HG02970 (cell line): ENCODE measurements around the gene FAM20B.
A peak's percentile ranks its signal among the peaks of the same experiment; 100 is the strongest.
"Not testable (repeated sequence)": the region's sequence is repeated elsewhere in the genome, so short reads cannot be mapped to it uniquely, and the experiment has no call there.

Source experiments
- ATAC-seq: cut with Tn5 transposase; IDR thresholded peaks from one replicate; pipeline ENCODE4 v1.9.1; 2021; ENCODE audit warnings: mild to moderate bottlenecking, moderate library complexity, moderate number of reproducible peaks; ENCODE audit not compliant: unreplicated experiment, low FRiP score

The FAM20B gene

DNA sequence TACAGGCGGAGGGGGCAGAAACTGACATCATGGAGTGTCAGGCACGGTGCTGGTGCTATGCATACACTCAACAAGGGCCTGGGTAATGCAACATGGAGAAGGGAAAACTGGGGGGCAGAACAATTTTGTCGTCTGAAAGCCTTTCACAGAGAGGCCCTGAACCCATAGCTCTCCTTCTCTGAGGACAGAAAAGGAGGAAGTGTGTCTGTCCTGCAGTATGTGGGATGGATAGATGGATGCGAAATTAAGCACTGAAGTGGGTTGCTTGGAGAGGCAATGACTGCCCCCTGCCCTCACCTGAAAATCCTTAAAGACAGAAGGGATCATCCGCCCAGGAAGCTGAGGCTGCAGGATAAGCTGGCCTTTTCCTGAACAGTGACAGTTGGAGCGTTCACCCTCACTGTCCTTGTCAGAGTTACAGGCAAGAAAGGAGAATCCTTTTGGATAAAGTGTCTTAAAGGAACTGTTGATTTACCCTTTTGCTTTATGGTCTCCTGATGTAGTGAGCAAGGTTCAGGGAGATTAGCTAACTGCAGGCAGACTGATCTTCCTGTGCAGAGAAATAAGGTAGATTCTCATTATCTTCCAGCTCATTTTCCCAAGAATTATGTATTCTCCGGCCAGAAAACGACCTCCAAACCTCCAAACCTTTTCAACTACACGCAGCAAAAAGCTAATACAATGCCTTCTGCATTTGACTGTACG lies 1.6 kb upstream of the FAM20B start:
- no peak for ATAC-seq

DNA sequence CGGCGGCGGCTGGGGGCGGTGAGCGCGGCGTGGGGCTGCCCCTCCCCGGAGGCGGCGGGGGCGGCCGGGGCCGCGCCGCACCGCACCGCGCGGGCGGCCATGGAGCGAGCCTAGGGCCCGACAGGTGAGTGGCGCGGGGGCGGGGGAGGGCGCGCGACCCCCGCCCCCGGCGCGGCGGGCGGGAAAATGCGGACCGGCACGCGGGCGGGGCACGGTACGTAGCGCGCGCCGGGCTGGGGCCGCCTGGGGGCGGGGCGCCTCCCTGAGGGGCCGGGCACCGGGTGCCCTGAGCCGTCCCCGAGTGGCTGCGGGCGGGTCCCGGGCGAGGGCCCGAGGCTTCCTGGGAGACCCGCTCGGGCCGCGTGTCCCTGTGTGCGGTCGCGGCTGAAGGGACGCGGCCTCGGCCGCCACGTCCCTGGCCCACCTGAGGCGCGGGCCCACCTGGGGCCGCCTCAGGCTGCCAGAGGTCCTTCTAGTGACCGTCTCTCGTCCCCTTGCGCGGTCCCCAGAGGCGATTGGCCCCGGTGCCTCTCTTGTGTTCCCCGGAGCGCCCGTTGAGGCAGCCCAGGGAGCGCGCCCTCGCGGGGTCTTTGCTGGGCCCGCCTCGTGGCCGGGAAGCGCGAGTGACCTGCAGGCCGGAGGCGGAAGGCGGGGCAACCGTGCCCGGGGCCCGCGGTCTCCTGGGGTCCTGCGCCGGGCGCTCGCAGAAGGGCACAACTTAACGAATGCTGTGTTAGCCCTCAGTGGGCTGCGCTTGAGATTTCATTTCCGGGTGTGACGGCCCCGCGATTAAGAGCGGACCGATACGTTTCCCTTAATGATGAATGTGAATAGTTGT lies 500 bp downstream of the FAM20B start:
- peak; percentile 68 for ATAC-seq

DNA sequence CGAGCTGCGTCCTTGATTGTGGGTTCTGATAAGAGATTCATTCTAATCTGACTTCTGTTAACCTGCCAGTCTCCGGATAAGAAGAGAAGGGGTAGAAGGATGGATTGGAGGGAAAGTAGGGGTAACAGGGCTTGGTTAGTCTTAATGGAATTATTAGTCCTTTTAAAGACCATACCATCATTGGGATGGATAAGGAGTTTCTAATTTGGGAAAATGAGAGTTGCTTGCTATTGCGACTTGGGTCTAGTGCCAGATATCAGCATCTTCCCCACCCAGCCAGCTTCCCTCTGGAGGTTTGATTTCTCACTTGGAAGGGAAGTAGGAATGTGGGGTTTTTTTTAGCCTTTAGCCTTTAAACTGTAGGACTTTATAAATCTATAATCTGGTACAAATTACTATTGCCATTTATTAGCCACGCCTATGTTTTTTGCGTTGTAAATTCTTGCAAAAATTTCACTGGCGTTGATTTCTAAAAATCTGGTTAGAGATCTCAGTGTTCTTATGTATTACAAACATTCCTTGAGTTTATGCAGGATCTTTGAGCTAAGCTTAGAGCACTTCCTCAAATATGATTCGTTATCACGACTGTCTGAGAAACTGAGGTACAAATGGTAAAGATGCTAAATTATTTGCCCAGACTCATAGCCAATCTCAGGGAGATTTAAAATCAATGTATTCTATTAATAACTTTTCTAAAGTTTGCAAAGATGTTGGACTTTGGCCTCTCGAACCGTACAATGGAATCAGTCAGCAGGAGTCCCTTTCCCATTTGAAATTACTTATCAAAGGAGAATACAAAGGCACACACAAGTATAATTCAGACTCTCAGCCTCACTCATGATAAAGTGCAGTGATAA lies 1.3 kb downstream of the FAM20B start:
- no peak for ATAC-seq

DNA sequence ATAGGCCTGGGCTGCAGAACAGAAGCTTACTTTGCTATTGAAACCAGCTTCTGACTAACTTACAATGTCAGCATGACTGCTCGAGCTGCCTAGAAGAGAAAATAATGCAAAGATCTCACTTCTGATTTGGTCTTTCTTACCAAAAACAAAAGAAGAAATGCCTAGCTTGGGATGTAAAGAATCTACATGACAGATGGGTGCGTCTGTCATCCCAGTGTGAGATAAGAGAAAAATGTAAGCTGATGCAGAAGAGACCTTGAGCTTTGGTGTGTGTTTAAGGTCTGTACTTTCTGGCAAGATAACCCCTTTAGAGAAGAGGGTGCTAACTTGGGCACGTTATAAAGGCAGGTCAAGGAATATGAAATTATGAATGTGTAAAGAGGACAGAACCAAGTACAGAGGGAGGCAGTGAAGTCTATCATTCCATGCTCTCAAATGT lies 3.6 kb downstream of the FAM20B start:
- ATAC-seq: no peak

DNA sequence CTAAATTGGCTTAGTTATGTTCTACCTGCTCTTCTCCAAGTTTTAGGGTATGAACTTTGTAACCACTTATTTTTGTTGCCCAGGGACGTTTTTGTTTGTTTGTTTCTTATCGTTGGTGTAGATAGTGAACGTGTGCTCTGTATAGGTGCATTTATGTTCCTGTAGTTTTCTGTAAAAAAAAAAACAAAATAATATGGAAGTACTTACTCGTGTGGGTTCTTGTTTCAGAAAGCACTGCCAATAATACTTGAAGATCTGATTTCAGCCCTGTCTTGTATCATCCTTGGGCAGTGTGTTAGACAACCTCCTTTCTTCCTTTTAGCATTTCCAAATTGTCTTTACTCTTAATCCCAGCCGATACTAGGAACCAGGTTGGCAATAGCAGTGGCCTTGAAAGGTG lies 4.4 kb downstream of the FAM20B start:
- no peak for ATAC-seq

DNA sequence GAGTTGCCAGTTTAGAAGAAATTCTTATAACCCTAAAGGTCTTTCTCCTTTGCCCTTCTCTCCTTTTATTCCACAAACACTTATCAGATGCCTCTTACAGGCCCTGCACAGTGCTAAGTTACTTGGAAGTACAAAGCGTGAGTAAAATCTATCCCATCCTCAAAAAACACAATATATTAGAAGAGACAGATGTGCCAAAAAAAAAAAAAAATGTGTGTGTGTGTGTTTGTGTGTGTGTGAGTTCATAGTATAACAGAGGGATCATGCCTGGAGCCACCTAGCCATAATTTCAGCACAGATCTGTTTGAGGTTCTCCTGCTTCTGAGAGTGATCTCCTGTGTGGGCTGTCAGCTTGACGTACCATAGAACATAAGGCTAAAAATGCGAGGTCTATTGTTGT lies 5.0 kb downstream of the FAM20B start:
- ATAC-seq: no peak

DNA sequence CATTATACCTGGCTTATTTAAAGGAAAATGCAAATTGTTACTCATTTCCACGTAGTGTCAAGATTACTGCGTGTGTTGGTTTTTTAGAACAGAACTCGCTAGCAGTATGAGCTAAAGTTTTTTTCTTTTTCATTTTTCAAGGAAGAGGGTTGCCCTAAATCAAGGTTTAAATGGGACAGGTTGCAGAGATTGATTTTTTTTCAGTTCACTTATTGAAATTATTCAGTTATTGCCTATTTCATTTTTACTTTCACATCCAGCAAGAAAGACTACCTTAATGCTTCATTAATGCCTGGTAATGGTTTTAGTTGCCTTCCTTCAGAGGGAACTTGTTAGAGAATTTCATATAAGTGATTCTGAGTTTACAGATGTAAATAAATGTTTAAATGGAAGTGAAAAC lies 5.6 kb downstream of the FAM20B start:
- ATAC-seq: no peak

DNA sequence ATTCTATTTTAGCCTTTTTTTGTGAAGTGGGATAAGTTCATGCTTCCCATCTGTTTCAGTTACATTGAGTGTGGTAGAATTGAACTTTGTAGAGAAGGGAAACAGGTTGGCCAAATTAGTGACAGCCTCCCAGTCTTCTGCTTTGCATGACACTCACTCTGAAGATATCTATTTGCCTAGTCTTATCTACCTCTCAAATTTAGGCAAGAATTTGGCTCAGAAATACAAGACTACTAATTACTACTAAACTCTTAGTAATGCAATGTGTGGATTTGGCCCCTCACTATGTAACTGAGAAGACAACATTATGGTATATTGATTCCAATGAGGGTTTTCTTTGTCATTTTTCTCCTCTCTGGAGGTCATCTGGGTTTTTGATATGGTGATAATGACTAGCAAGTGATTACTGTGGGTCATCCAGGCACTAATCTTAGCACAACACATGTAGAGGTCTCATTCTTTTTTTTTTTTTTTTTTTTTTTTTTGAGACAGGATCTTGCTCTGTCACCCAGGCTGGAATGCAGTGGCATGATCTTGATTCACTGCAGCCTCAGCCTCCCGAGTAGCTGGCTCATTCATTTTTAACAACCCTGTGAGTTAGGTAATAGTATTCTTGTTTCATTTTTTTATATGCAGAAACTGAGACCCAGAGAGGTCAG lies 6.3 kb downstream of the FAM20B start:
- ATAC-seq: no peak

DNA sequence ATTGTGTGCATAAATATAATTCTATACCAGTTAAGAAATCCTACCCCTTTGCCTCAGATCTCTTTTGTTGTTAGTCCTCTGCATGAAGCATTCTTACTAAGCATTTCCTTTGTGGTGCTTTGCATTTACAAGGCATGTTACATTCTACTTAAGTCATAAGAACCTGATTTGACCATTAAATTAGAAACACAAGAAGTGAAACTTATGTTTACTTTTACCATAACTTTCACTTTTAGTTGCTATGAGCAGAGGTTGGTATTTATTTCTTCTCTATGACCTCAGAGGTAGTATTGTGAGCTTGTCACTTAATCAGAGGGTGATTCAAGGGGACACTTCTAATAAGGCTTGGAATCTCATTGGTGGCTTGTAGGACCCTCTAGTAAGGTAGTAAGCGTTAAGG lies 9.0 kb downstream of the FAM20B start:
- ATAC-seq: peak; percentile 79

DNA sequence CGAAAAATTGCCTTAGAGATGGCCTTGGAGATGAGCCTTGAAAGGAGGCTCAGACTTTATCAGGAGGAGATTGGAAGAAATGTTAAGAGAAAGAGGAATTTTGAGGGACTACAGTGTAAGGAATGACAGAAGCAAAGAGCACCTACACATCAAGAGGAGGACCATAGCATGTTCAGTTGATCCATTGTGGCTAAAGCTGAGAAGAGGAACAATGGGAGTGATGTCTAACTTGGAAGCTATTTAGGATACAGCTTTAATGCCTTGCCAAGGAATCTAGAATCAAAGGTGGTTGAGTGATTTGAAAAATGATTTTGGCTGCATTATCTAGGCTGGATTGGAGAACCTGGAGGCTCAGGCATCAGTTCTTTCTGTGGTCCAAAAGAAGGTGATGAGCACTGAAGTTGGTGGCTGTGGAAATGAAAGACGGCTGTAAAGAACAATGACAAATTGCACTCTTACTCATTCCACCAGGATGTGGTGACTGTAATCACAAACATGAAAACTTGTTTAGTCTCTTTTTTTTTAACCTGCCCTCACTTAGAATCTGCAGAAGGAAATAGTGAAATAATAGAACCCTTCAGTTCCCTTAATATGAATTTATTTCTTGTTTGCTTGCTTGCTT lies 11.3 kb downstream of the FAM20B start:
- ATAC-seq: no peak

DNA sequence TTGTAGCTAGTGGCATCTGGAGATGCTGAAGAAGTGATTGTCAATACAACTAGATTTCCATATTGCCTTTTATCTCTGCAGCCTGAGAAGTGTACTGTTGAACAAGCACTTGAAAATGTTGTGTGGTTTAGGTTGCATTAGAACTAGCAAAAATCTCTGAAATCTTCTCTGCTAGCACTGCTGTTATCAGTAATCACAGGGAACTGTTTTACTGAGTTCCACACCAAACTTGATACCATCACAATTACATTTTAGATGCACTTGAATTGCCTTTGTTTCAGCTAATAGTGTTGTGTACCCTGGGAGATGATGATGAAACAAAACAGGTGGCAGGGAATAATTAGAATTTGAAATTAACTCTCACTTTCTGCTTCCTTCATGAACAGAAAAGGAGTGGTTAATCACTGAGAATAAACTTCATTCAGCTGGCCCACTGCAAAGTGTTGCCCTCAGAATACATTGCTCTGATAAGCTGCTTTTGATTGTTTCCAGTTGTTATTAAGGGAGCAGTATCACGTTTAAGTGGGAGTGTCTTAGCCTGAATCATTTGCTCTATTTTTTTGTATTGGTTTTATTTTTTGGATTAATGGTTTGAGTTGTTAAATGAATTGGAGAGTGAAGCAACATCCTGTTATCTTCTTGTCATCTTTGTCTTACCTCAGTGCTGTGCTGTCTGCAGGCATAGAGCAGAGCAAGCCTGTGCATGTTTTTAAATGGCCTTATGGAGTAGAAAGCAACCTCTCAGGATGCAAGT lies 13.0 kb downstream of the FAM20B start:
- ATAC-seq: no peak

DNA sequence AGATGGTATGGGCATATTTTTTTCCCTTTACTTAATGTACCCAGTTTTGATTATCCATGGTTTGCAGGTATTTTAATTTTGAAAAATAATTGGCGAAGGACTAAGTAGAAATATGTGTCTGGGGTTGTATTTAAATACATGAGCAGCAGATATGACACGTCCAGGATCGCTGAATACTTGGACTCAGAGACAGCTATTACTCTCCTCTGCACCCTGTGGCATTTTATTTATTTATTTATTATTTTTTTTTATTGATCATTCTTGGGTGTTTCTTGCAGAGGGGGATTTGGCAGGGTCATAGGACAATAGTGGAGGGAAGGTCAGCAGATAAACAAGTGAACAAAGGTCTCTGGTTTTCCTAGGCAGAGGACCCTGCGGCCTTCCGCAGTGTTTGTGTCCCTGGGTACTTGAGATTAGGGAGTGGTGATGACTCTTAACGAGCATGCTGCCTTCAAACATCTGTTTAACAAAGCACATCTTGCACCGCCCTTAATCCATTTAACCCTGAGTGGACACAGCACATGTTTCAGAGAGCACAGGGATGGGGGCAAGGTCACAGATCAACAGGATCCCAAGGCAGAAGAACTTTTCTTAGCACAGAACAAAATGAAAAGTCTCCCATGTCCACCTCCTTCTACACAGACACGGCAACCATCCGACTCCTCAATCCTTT lies 13.9 kb downstream of the FAM20B start:
- ATAC-seq: not testable (repeated sequence)

DNA sequence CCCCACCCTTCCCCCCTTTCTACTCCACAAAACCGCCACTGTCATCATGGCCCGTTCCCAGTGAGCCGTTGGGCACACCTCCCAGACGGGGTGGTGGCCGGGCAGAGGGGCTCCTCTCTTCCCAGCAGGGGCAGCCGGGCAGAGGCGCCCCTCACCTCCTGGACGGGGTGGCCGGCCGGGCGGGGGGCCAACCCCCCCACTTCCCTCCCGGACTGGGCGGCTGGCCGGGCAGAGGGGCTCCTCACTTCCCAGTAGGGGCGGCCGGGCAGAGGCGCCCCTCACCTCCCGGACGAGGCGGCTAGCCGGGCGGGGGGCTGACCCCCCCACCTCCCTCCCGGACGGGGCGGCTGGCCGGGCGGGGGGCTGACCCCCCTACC lies 14.5 kb downstream of the FAM20B start:
- ATAC-seq: not testable (repeated sequence)

DNA sequence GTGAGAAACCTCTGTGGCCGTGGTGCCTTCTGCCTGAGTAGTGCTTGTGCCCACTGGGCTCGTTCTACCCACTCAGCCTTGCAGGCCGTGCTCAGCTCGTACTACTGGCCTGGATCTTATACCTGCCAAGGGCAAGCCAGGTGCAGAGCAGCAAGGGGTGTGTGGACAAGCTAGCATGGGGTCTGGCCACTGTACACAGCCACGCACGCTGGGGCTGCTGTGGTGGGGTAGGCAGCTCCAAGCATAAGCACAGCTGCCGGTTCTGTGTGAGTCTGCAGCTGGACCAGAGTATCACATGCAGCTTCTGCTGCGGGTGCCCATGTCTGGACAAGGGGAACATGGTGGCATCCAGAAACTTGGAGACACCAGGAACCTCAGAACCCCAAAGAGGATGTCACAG lies 16.4 kb downstream of the FAM20B start:
- ATAC-seq: no peak

DNA sequence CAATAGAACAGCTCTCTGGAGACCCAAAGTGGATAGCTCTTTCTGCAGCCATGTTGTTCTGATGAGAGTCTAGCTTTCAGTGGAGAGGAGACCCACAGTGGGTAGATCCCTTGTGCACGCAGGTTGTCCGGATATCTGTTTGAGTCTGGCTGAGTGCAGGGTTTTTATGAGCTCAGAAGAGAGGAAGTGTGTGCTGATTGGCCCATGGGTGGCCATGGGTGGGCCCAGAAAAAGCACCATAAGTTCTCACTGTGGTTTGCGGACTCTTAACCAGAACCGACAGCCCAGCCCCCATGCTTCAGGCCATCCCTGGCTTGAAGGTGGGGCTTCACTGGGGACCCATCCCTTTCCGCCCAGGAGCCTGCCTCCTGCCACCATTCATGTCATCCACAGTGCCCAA lies 17.0 kb downstream of the FAM20B start:
- ATAC-seq: no peak

DNA sequence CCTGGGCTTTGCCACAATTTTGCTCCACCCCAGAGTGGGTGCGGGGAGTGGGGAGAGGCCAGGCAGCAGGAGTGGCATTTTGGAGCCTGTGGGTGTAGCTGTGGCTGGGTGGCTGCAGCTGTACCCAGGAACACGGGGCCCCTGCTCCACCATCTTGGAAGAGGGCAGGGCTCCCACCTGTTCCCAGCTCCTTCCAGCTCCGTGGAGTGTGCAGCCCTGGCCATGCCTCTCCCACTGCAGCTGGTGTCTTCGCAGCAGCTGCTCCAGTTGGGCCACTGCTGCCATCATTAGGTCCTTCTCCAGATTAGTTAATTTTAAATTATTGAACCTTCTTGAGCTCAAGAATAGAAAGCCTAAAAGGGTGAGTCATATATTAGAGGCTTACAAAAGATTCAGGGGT lies 17.6 kb downstream of the FAM20B start:
- no peak for ATAC-seq

DNA sequence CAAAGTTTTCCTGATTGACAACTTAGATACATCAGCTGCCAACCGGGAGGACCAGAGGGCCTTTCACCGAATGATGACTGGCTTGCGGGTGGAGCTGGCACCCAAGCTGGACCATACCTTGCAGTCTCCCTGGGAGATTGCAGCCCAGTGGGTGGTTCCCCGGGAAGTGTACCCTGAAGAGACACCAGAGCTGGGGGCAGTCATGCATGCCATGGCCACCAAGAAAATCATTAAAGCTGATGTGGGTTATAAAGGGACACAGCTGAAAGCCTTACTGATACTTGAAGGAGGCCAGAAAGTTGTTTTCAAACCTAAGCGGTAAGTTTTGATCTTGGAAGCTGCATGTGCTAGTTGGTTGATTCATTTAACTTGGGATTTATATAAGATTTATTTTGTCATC lies 18.2 kb downstream of the FAM20B start:
- no peak for ATAC-seq

DNA sequence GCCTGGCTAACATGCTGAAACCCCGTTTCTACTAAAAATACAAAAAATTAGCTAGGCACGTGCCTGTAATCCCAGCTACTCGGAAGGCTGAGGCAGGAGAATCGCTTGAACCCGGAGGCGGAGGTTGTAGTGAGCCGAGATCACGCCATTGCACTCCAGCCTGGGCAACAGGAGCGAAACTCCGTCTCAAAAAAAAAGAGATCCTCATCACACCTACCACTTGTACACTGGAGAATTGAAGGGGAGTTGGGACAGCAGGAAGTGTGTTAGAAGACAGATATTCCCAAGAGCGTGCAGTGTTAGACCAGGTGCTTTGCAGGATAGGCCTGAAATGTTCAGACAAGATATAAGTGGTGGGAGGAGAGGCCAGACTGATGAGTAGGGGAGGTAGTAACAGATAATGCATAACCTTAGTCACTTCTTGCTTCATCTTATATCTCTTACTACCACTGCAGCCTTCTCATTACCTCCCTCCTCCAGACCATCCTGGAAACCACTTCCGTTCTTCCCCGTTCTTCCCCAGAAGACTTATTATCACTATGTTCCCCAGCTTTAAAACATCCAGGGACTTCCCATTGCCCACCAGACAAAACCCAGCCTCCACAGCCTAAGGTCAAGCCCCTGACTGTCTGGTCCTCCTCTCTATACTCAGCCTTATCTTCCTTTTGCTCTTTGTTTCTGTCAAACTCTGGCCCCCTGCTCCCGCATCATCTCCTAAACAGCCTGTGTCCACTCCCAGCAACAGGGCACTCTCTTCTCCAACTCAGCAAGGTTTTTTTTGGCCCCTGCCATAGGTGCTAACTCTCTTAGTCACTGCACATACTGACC lies 21.3 kb downstream of the FAM20B start:
- no peak for ATAC-seq
